Transverse colon (tissue), 4 donors: ENCODE measurements around the gene CLN6. TPM values are rescaled to one million over a fixed set of nuclear protein-coding genes. Genes with fewer than 3 reads are reported as not detected.
A peak's percentile ranks its signal among the peaks of the same experiment; 100 is the strongest.

ENCODE experiments used
- DNase-seq: peaks from one replicate; pipeline ENCODE4 v3.0.0-alpha.2; 2019
- H3K27ac ChIP-seq, 4 donors: fragments of 200-600 bp; sonication (generic); 2 replicates each; pipeline ENCODE4 v1.5.1; 2016 to 2018; ENCODE audit warnings: inconsistent platforms in 4 of 4
- H3K27me3 ChIP-seq: fragments of 200-600 bp; sonication (generic); 2 replicates; pipeline ENCODE4 v1.5.1; 2017; ENCODE audit warnings: inconsistent platforms
- H3K36me3 ChIP-seq, 4 donors: fragments of 200-600 bp; sonication (generic); 2 replicates each; pipeline ENCODE4 v1.5.1; 2017 to 2019; ENCODE audit warnings: inconsistent platforms in 4 of 4
- H3K4me1 ChIP-seq, 4 donors: fragments of 200-600 bp; sonication (generic); 2 replicates each; pipeline ENCODE4 v1.5.1; 2017 to 2020; ENCODE audit warnings: inconsistent platforms in 4 of 4
- H3K4me3 ChIP-seq, 4 donors: fragments of 200-600 bp; sonication (generic); 1 replicate in 1 of 4; 2 replicates in 3 of 4; pipeline versions ENCODE4 v1.5.1 to v1.6.1; 2017 to 2019; ENCODE audit warnings: inconsistent platforms in 4 of 4
- H3K9me3 ChIP-seq, 2 donors: fragments of 200-600 bp; sonication (generic); 2 replicates each; pipeline ENCODE4 v1.5.1; 2017 to 2019; ENCODE audit warnings: inconsistent platforms in 2 of 2
- CTCF ChIP-seq, 5 experiments: fragments of 200-600 bp in 3 of 5; fragments of 450-650 bp in 2 of 5; sonication (generic) in 3 of 5; IDR thresholded peaks; 1 replicate in 2 of 5; 2 replicates in 3 of 5; pipeline ENCODE4 v1.5.1; 2016 to 2017; ENCODE audit warnings: antibody characterized with exemption in 5 of 5, inconsistent platforms in 3 of 5, mild to moderate bottlenecking in 2 of 5, moderate library complexity in 1 of 5
- EP300 ChIP-seq: sonication (generic); formaldehyde crosslinking; IDR thresholded peaks from one replicate; pipeline ENCODE4 v1.6.1; 2017; ENCODE audit warnings: antibody characterized with exemption, low read depth
- POLR2A ChIP-seq: fragments of 450-650 bp; IDR thresholded peaks from one replicate; pipeline ENCODE4 v1.6.1; 2016; ENCODE audit warnings: antibody characterized with exemption, mild to moderate bottlenecking, moderate library complexity
- POLR2AphosphoS5 ChIP-seq, 3 donors: sonication (generic); formaldehyde crosslinking; IDR thresholded peaks; one replicate each; pipeline ENCODE4 v1.6.1; 2016; ENCODE audit warnings: antibody characterized with exemption in 3 of 3
- WGBS, 2 donors: methylation state at CpG; one replicate each; pipeline ENCODE4 v1.1.5; 2018; ENCODE audit warnings: low coverage in 1 of 2; 5-methylcytosine and 5-hydroxymethylcytosine counted together
- in situ Hi-C, 4 donors: fragments of 200-750 bp; cut with MboI; loops; one replicate each; pipeline versions ENCODE4 v1.15.0 to v1.15.1; 2017; ENCODE audit warnings: low sequenced_read_pairs in 3 of 4, low pct_ligation_motif_present in 1 of 4, low pct_unique_long_range_greater_than_20kb in 1 of 4
- intact Hi-C: fragments of 100-400 bp; cut with DNase I; formaldehyde crosslinking; loops from one replicate; pipeline ENCODE4 v1.15.1; 2023; ENCODE audit warnings: low total_unique reads
- total RNA-seq, 4 donors: library from RNA; depleted of rRNA; stranded (reverse); fragments of >200 nt; gene quantifications; one replicate each; pipeline ENCODE4 v1.1.0, GENCODE V29; 2016

Gene CLN6
- total RNA-seq, 4 donors from 2014 or later = 13.8 to 28.1 (median 18.2) TPM

GRCh38 chr15:68234060-68234459, 4.5 kb upstream of the CLN6 start:
- 42% methylated on average over 6 of the region's 6 CpGs; no CpG with 5 or more reads in 1 of the 2 donors for WGBS, 2 donors
- H3K9me3 ChIP-seq = no peaks in the 10 kb centered on the region
- no peak for DNase-seq
- H3K4me3 ChIP-seq = no peak overlapping the region
- H3K36me3 ChIP-seq = no peaks in the 10 kb centered on the region
- intact Hi-C loops = no loop called here
- no peaks in the 10 kb centered on the region for H3K27me3 ChIP-seq
- H3K27ac ChIP-seq = no peak overlapping the region
- H3K4me1 ChIP-seq = peaks cover 0 to 31% (median 12%) of the 10 kb centered on the region in 4 donors
- in situ Hi-C loops = loop anchor here in 1 of 4 donors (25.0 kb wide), 1 partner anchor 153 kb away; no protein-coding TSS in a partner anchor
- no peak for TF ChIP-seq EP300
- TF ChIP-seq POLR2AphosphoS5 (IDR thresholded peaks at IDR 0.05) = no peak
- no peak for TF ChIP-seq POLR2A
- no peak for TF ChIP-seq CTCF (IDR thresholded peaks at IDR 0.05)

GRCh38 chr15:68232937-68233336, 3.4 kb upstream of the CLN6 start:
- intact Hi-C loops = no loop called here
- TF ChIP-seq POLR2A = no peak
- no peak for TF ChIP-seq CTCF (IDR thresholded peaks at IDR 0.05)
- no peak for TF ChIP-seq POLR2AphosphoS5 (IDR thresholded peaks at IDR 0.05)
- TF ChIP-seq EP300 = no peak
- H3K27me3 ChIP-seq = no peaks in the 10 kb centered on the region
- H3K4me1 ChIP-seq = peaks cover 7 to 40% (median 17%) of the 10 kb centered on the region in 4 donors
- H3K9me3 ChIP-seq = no peaks in the 10 kb centered on the region
- H3K36me3 ChIP-seq = no peaks in the 10 kb centered on the region
- in situ Hi-C loops = loop anchor here in 1 of 4 donors (25.0 kb wide), 1 partner anchor 154 kb away; no protein-coding TSS in a partner anchor
- H3K27ac ChIP-seq = peak overlapping the region in 1 of 4 donors; percentile 15
- 87 to 95% methylated on average over 4 to 6 of the region's 6 CpGs for WGBS, 2 donors
- no peak overlapping the region for H3K4me3 ChIP-seq
- no peak for DNase-seq

GRCh38 chr15:68232449-68232848, 2.9 kb upstream of the CLN6 start:
- H3K9me3 ChIP-seq = no peaks in the 10 kb centered on the region
- H3K4me1 ChIP-seq = peaks cover 7 to 43% (median 20%) of the 10 kb centered on the region in 4 donors
- intact Hi-C loops = no loop called here
- peak; percentile 36 for DNase-seq
- in situ Hi-C loops = loop anchor here in 1 of 4 donors (25.0 kb wide), 1 partner anchor 155 kb away; no protein-coding TSS in a partner anchor
- TF ChIP-seq EP300 = no peak
- no peak for TF ChIP-seq POLR2AphosphoS5 (IDR thresholded peaks at IDR 0.05)
- TF ChIP-seq POLR2A = no peak
- TF ChIP-seq CTCF (IDR thresholded peaks at IDR 0.05) = no peak
- no peak overlapping the region for H3K4me3 ChIP-seq
- WGBS, 2 donors = 81% methylated on average over 6 of the region's 6 CpGs; no CpG with 5 or more reads in 1 of the 2 donors
- H3K27me3 ChIP-seq = no peaks in the 10 kb centered on the region
- H3K27ac ChIP-seq = peak overlapping the region in 1 of 4 donors; percentile 15
- no peaks in the 10 kb centered on the region for H3K36me3 ChIP-seq

GRCh38 chr15:68231102-68231818, 1.7 kb upstream of the CLN6 start:
- in situ Hi-C loops (loop anchor here in 1 of 4 donors (25.0 kb wide), 1 partner anchor 156 kb away; no protein-coding TSS in a partner anchor), intact Hi-C loops (no loop called here)
- peaks cover 7 to 43% (median 20%) of the 10 kb centered on the region in 4 donors for H3K4me1 ChIP-seq
- no peaks in the 10 kb centered on the region for H3K9me3 ChIP-seq
- no peak for DNase-seq
- H3K27ac ChIP-seq = no peak overlapping the region
- H3K4me3 ChIP-seq = no peak overlapping the region
- 80 to 82% methylated on average over 2 to 9 of the region's 9 CpGs for WGBS, 2 donors
- no peaks in the 10 kb centered on the region for H3K27me3 ChIP-seq
- no peak for TF ChIP-seq POLR2A
- no peak for TF ChIP-seq EP300
- TF ChIP-seq CTCF (IDR thresholded peaks at IDR 0.05) = no peak
- TF ChIP-seq POLR2AphosphoS5 (IDR thresholded peaks at IDR 0.05) = no peak
- no peaks in the 10 kb centered on the region for H3K36me3 ChIP-seq
